A549 (cell line): ENCODE results near the gene CDK9. TPM values are rescaled to one million over a fixed set of nuclear protein-coding genes. Genes with fewer than 3 reads are reported as not detected.

Source experiments
- ATAC-seq, 2 experiments: fragments of 200-7000 bp in 1 of 2; fragments of >200 bp in 1 of 2; cut with Nextera tagmentation in 1 of 2; cut with Tn5 transposase in 1 of 2; 3 replicates each; pipeline versions ENCODE4 v1.8.0 to v1.9.1; 2018 to 2020; ENCODE audit warnings: mild to moderate bottlenecking in 1 of 2, moderate library complexity in 1 of 2
- CTCF ChIA-PET: fragments of 300-600 bp; sonication (Branson Sonifier 250); formaldehyde crosslinking; extraction: SDS; loops from one replicate; lab custom pipeline; 2021; ENCODE audit warnings: antibody characterized with exemption, inconsistent platforms; lab: Yijun Ruan, JAX
- POLR2A ChIA-PET: fragments of 350-600 bp; formaldehyde crosslinking; extraction: SDS; loops from one replicate; lab custom pipeline; 2021; ENCODE audit warnings: antibody characterized with exemption, inconsistent platforms; lab: Yijun Ruan, JAX
- DNase-seq, 2 experiments: peaks; one replicate each; pipeline versions ENCODE4 v3.0.0 to v3.0.0-alpha.2; 2011 to 2016; ENCODE audit warnings: low read depth in 1 of 2, low spot score in 1 of 2
- FAIRE-seq: peaks from 2 replicates; lab custom pipeline; 2011; peaks lifted over from hg19 to GRCh38; lab: Jason Lieb, UNC
- H3K27ac ChIP-seq, 2 experiments: fragments of >200 bp; sonication (Bioruptor Twin); formaldehyde crosslinking; 3 replicates each; pipeline ENCODE4 v1.5.1; 2016 to 2017
- H3K4me1 ChIP-seq: fragments of >200 bp; sonication (Bioruptor Twin); formaldehyde crosslinking; 3 replicates; pipeline ENCODE4 v1.6.1; 2016
- H3K4me2 ChIP-seq: fragments of >200 bp; sonication (Bioruptor Twin); formaldehyde crosslinking; 3 replicates; pipeline ENCODE4 v1.6.1; 2016
- H3K4me3 ChIP-seq: fragments of >200 bp; sonication (Bioruptor Twin); formaldehyde crosslinking; 3 replicates; pipeline ENCODE4 v1.5.1; 2016
- H3K9me3 ChIP-seq: fragments of >200 bp; sonication (Bioruptor Twin); formaldehyde crosslinking; 3 replicates; pipeline ENCODE4 v1.6.1; 2016
- CBX2 ChIP-seq: fragments of 200-600 bp; sonication (generic); IDR thresholded peaks from 2 replicates; pipeline ENCODE4 v1.6.1; 2016; ENCODE audit warnings: low read depth, mild to moderate bottlenecking, borderline replicate concordance
- CEBPB ChIP-seq, 2 experiments: fragments of >200 bp in 1 of 2; sonication (Bioruptor Twin) in 1 of 2; formaldehyde crosslinking in 1 of 2; IDR thresholded peaks; 2 replicates each; pipeline ENCODE4 v1.6.1; 2012 to 2016
- EHMT2 ChIP-seq: fragments of 200-600 bp; sonication (generic); IDR thresholded peaks from 2 replicates; pipeline ENCODE4 v1.6.1; 2016; ENCODE audit warnings: antibody characterized with exemption, low read depth, mild to moderate bottlenecking, moderate library complexity
- HOXA7 ChIP-seq: fragments of 250-450 bp; sonication (Bioruptor Pico); IDR thresholded peaks from 2 replicates; pipeline ENCODE4 v1.5.0; 2020; ENCODE audit warnings: mild to moderate bottlenecking, moderate library complexity
- MAZ ChIP-seq: fragments of 150-350 bp; IDR thresholded peaks from 2 replicates; pipeline ENCODE4 v1.6.1; 2014; ENCODE audit warnings: antibody characterized with exemption, low read depth, low read length, borderline replicate concordance
- NPAS2 ChIP-seq: fragments of 250-450 bp; sonication (Bioruptor Pico); IDR thresholded peaks from 2 replicates; pipeline ENCODE4 v1.8.0; 2022; ENCODE audit warnings: mild to moderate bottlenecking, moderate library complexity, borderline replicate concordance
- NR3C1 ChIP-seq: fragments of >200 bp; sonication (Bioruptor Twin); formaldehyde crosslinking; IDR thresholded peaks from 3 replicates; pipeline ENCODE4 v1.6.1; 2017
- PHF8 ChIP-seq: fragments of 200-600 bp; sonication (generic); IDR thresholded peaks from 2 replicates; pipeline ENCODE4 v1.6.1; 2016; ENCODE audit warnings: low read depth, mild to moderate bottlenecking, antibody characterized with exemption, moderate library complexity, borderline replicate concordance
- POLR2A ChIP-seq: IDR thresholded peaks from 2 replicates; pipeline ENCODE4 v1.6.1; 2012; ENCODE audit warnings: mild to moderate bottlenecking, low read length
- RAD21 ChIP-seq, 2 experiments: fragments of >200 bp in 1 of 2; sonication (Bioruptor Twin) in 1 of 2; formaldehyde crosslinking in 1 of 2; IDR thresholded peaks in 1 of 2; conservative IDR thresholded peaks in 1 of 2; 2 replicates in 1 of 2; 3 replicates in 1 of 2; pipeline ENCODE4 v1.6.1; 2012 to 2018; ENCODE audit warnings: inconsistent platforms in 1 of 2
- RCOR1 ChIP-seq: fragments of 150-350 bp; IDR thresholded peaks from 2 replicates; pipeline ENCODE4 v1.6.1; 2014; ENCODE audit warnings: antibody characterized with exemption, low read length, low read depth
- SMC3 ChIP-seq: fragments of >200 bp; sonication (Bioruptor Twin); formaldehyde crosslinking; IDR thresholded peaks from 3 replicates; pipeline ENCODE4 v1.6.1; 2018; ENCODE audit warnings: inconsistent platforms
- TP53 ChIP-seq: fragments of 250-450 bp; sonication (Bioruptor Pico); IDR thresholded peaks from 2 replicates; pipeline ENCODE4 v1.5.0; 2021; ENCODE audit warnings: mild to moderate bottlenecking, moderate library complexity
- WGBS: methylation state at CpG from one replicate; pipeline ENCODE4 v1.1.6; 2017; ENCODE audit errors: missing lambda C conversion rate; 5-methylcytosine and 5-hydroxymethylcytosine counted together
- polyA plus RNA-seq, 4 experiments: library from polyadenylated mRNA; depleted of rRNA in 3 of 4; stranded (reverse); fragments of >200 nt; fragmentation: RNase III in 1 of 4; extraction: RNeasy Plus Mini Kit Qiagen cat#74134 plus additional on column Dnase treatment in 1 of 4; gene quantifications; 2 replicates in 3 of 4; 3 replicates in 1 of 4; pipeline ENCODE4 v1.2.3, GENCODE V29; 2011 to 2017
- TF ChIP-seq, protein P1 (sequence below): fragments of 450-650 bp; IDR thresholded peaks from 2 replicates; pipeline ENCODE4 v1.6.1; 2014; ENCODE audit warnings: antibody characterized with exemption
- TF ChIP-seq, protein P2 (sequence below): fragments of >200 bp; sonication (Bioruptor Twin); formaldehyde crosslinking; IDR thresholded peaks from 3 replicates; pipeline ENCODE4 v1.5.1; 2016

Gene CDK9
- polyA plus RNA-seq, 2 of the 4 experiments (the other 2 are of a cell fraction): 43.8 to 45.7 TPM

DNA sequence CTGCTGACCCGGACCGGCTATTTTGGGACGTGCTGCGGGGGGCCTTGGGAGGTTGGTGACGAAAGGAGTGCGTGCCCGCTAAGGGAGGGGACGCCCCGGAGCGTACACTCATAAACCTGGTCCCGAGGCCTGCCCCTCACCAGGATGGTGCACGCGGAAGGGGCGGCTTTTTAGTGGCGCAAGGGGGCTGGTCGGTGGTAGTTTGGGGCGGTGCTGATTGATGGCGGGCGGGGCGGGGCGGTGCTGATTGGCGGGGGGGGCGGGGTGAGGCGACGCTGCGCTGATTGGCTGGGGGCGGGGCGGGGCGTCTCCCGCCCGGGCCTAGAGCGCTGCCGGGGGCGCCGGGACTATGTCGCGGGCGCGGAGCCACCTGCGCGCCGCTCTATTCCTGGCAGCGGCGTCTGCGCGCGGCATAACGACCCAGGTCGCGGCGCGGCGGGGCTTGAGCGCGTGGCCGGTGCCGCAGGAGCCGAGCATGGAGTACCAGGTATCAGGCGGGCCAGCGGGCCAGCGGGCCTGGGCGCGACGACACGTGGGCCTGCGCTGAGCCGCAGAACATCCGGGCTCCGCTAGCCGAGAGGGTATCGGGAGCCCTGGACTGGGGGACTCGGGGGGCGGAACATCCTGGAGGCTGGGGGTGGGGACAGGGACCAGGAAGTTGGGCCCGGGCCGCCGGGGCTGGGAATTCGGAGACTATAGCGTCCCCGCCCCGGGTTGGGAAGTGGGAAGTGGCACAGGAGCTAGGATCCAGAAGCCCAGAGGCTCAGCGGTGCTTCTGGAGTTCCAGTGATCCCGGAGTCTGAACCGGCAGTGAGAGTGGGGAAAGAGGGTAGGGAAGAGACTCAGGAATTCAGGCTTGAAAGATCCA lies 17.0 kb downstream of the CDK9 start, which contains the start of gene FPGS (continued):
- TF ChIP-seq, protein P1, sequence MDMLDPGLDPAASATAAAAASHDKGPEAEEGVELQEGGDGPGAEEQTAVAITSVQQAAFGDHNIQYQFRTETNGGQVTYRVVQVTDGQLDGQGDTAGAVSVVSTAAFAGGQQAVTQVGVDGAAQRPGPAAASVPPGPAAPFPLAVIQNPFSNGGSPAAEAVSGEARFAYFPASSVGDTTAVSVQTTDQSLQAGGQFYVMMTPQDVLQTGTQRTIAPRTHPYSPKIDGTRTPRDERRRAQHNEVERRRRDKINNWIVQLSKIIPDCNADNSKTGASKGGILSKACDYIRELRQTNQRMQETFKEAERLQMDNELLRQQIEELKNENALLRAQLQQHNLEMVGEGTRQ: 0 out of 2 replicates have a peak, but pooled peaks have one; percentile 26
- peak; percentile 62 for TF ChIP-seq POLR2A

DNA sequence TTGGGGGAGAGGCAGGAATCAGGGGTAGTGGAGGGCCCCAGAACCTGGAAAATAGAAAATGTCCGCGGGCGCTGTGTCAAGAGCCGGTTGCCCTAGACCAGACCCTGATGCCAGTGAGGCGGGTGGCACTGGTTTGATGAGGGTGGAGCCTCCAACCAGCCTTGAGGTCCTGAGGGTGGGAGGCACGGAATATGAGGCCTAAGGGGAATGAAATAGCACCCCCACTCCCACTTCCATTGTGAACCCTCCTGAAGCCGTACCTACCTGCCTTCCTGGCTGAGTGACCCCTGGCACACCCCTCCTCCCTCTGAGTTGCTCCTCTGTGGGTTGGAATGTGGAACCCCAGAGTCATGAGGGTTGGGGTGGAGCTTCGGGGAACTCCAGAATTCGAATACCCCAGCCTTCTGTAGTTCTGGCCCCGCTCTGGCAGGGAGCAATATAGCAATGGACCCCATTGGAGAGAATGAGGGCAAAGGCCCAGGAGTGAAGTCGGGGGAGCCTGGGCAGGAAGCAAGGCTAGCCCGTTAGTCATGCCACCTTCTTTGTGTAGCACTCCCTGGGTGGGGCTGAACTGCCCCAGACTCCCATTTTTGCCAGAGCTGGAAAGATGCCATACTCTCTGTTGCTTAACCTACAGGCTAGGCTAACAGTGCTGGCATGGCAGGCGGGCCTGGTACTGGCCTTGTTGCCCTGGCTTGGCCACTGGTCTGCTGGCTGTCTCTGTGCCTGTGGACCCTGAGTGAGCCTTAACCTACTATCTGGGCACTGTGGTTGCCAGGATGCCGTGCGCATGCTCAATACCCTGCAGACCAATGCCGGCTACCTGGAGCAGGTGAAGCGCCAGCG lies 17.9 kb downstream of the CDK9 start:
- H3K4me1 ChIP-seq: peaks cover 33% of the 10 kb centered on the region
- ChIA-PET CTCF (interaction anchor here (1.2 to 8.5 kb wide), 7 partner anchors 8 to 117 kb away, joined by 3 to 63 read pairs (median 16); partner anchors contain the start of genes CDK9 and TOR2A), POLR2A (interaction anchor here (0.6 to 1.0 kb wide), 6 partner anchors 8 to 66 kb away, joined by 3 to 5 read pairs (median 4); partner anchors contain the start of gene CDK9)
- H3K4me3 ChIP-seq: peak overlapping the region; percentile 85
- H3K27ac ChIP-seq: peak overlapping the region; percentile 93 to 96
- H3K9me3 ChIP-seq: no peaks in the 10 kb centered on the region
- peak overlapping the region; percentile 100 for H3K4me2 ChIP-seq
- peak; percentile 31 to 44 for ATAC-seq
- 36% methylated on average over 16 of the region's 18 CpGs for WGBS
- FAIRE-seq: no peak
- TF ChIP-seq HOXA7 (CRISPR knock-in tag) (0 out of 2 replicates have a peak, but pooled peaks have one; percentile 46), MAZ (no peak), CEBPB (IDR thresholded peaks at IDR 0.05) (no peak)
- DNase-seq: peak; percentile 63 to 64

DNA sequence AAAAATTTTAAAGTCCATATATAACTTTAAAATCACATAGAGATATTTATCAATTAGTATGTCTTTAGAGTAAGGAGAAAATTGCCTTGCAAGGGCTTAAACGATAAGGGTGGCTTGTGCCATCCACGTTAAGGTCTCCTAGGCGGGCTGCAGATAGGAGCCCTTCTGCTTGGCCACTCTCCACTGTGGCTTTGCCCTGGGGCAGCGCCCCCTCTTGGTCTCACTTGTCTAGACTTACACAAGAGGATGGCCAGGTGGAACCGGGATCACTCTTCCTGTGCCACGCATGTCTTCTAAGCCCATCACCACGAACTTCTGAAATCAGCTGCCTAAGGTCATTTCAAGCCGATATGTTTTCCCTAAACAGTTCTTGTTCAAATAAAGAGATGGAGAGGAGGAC lies 19.8 kb downstream of the CDK9 start:
- no peak overlapping the region for H3K4me2 ChIP-seq
- peaks cover 38% of the 10 kb centered on the region for H3K4me1 ChIP-seq
- ChIA-PET POLR2A (no interaction called here), CTCF (interaction anchor here (0.7 to 8.5 kb wide), 12 partner anchors 12 to 261 kb away, joined by 3 to 63 read pairs (median 4); partner anchors contain the start of genes CDK9, NAIF1 and TOR2A)
- no peaks in the 10 kb centered on the region for H3K9me3 ChIP-seq
- no peak for FAIRE-seq
- no peak overlapping the region for H3K4me3 ChIP-seq
- TF ChIP-seq EHMT2 (no peak), TP53 (CRISPR knock-in tag) (no peak), RCOR1 (no peak), PHF8 (no peak), CBX2 (no peak), NR3C1 (no peak), NPAS2 (CRISPR knock-in tag) (no peak), SMC3 (no peak), RAD21 (conservative IDR thresholded peaks at IDR 0.05 in 1 of 2, IDR thresholded peaks at IDR 0.05 in 1 of 2) (peak in 1 of 2 experiments; percentile 23; a peak in 1 of 5 replicates)
- TF ChIP-seq, protein P1: no peak
- TF ChIP-seq, protein P2, sequence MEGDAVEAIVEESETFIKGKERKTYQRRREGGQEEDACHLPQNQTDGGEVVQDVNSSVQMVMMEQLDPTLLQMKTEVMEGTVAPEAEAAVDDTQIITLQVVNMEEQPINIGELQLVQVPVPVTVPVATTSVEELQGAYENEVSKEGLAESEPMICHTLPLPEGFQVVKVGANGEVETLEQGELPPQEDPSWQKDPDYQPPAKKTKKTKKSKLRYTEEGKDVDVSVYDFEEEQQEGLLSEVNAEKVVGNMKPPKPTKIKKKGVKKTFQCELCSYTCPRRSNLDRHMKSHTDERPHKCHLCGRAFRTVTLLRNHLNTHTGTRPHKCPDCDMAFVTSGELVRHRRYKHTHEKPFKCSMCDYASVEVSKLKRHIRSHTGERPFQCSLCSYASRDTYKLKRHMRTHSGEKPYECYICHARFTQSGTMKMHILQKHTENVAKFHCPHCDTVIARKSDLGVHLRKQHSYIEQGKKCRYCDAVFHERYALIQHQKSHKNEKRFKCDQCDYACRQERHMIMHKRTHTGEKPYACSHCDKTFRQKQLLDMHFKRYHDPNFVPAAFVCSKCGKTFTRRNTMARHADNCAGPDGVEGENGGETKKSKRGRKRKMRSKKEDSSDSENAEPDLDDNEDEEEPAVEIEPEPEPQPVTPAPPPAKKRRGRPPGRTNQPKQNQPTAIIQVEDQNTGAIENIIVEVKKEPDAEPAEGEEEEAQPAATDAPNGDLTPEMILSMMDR: peak; percentile 36; the same call in 2 of the 3 replicates
- peak; percentile 69 to 71 for DNase-seq
- H3K27ac ChIP-seq: no peak overlapping the region
- ATAC-seq: no peak
- WGBS: 76% methylated on average over 8 of the region's 8 CpGs
